ENCODE measurements around the gene PPP1R7. TPM values are rescaled to one million over a fixed set of nuclear protein-coding genes. Genes with fewer than 3 reads are reported as not detected.

PPP1R7 gene
- total RNA-seq, 1 experiment from 2014 or later: 45.4 TPM

DNA sequence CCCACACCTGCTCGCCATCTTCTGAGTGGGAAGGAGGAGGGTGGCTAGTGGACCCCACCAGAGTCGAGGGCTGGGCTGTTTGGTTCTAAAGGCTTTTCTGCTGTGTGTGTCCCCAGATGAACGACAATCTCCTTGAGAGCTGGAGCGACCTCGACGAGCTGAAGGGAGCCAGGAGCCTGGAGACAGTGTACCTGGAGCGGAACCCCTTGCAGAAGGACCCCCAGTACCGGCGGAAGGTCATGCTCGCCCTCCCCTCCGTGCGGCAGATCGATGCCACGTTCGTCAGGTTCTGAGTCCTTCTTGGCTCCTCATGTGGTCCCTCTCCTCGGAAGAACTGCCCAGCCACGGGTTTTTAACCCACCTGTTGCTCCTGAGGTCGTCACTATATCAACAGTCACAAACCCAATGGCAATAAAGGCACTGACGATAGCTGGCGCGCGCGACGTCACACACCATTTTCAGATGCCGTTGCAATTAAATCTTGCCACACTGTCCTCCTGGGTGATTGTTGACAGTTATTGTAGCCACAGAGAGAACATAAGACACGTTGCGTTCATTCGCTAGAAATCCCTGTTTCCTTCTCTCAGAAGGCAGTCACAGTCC, 32.4 kb downstream of the PPP1R7 start:
- H3K9me3 ChIP-seq (ENCODE audit: control insufficient read depth in 1 of 2, insufficient read depth in 1 of 2, low read depth in 1 of 2, low read length in 2 of 2): no peaks in the 10 kb centered on the region
- no TSS peak for BruUV-seq (replicated peaks)
- H3K36me3 ChIP-seq (ENCODE audit: control insufficient read depth in 1 of 2, insufficient read depth in 2 of 2, low read length in 2 of 2): no peaks in the 10 kb centered on the region
- intact Hi-C loops (cut with micrococcal nuclease): no loop called here
- H3K9me2 ChIP-seq (ENCODE audit: insufficient read depth): no peaks in the 10 kb centered on the region
- ChIA-PET RAD21 (ENCODE audit: low non-redundant PET in 1 of 2, low total read pairs in 2 of 2, uncharacterized antibody in 2 of 2, unreplicated experiment in 2 of 2) (no interaction called here), CTCF (no interaction called here), POLR2A (no interaction called here)
- no peak overlapping the region for H3K27ac ChIP-seq (ENCODE audit: low read depth, low read length)
- H3K79me2 ChIP-seq (ENCODE audit: insufficient read depth, low read length): no peaks in the 10 kb centered on the region
- no peak overlapping the region for H2AFZ ChIP-seq (ENCODE audit: low read depth, low read length, poor library complexity, severe bottlenecking)
- DNase-seq (ENCODE audit: low read depth, low spot score) (no peak), ATAC-seq (no peak)
- no peaks in the 10 kb centered on the region for H3K27me3 ChIP-seq (ENCODE audit: insufficient read depth, low read length)
- H4K20me1 ChIP-seq (ENCODE audit: insufficient read depth): no peaks in the 10 kb centered on the region
- TF ChIP-seq RAD21 (IDR thresholded peaks at IDR 0.05; ENCODE audit: low read depth): no peak
- H3K4me1 ChIP-seq (ENCODE audit: control insufficient read depth in 1 of 2, insufficient read depth in 2 of 2, low read length in 2 of 2): no peaks in the 10 kb centered on the region
- H3K4me2 ChIP-seq (ENCODE audit: low read length): no peak overlapping the region
- no peak overlapping the region for H3K4me3 ChIP-seq (replicated peaks in 1 of 2; ENCODE audit: low read depth in 1 of 2, low read length in 2 of 2)
- H3K9ac ChIP-seq (ENCODE audit: low read length): no peak overlapping the region

- H3K4me1 ChIP-seq (ENCODE audit: control insufficient read depth in 1 of 2, insufficient read depth in 2 of 2, low read length in 2 of 2): no peaks in the 10 kb centered on the region
- intact Hi-C loops (cut with micrococcal nuclease): no loop called here
- H3K4me3 ChIP-seq (replicated peaks in 1 of 2; ENCODE audit: low read depth in 1 of 2, low read length in 2 of 2): no peak overlapping the region
- POLR2A ChIA-PET: no interaction called here
- H3K79me2 ChIP-seq (ENCODE audit: insufficient read depth, low read length): no peaks in the 10 kb centered on the region
- H3K27ac ChIP-seq (ENCODE audit: low read depth, low read length): no peak overlapping the region
- DNase-seq (ENCODE audit: low read depth, low spot score) (no peak), ATAC-seq (no peak)
- H2AFZ ChIP-seq (ENCODE audit: low read depth, low read length, poor library complexity, severe bottlenecking): no peak overlapping the region
- no peaks in the 10 kb centered on the region for H4K20me1 ChIP-seq (ENCODE audit: insufficient read depth)
- BruUV-seq (replicated peaks): no TSS peak
- TF ChIP-seq YY1 (IDR thresholded peaks at IDR 0.05; ENCODE audit: extremely low read depth, insufficient replicate concordance, low read depth, low read length): no peak
- TF ChIP-seq FOSL1 (IDR thresholded peaks at IDR 0.05; ENCODE audit: low read depth): no peak
- no peak for TF ChIP-seq POLR2AphosphoS5 (IDR thresholded peaks at IDR 0.05; ENCODE audit: low read depth, low read length)
- TF ChIP-seq, protein P1, sequence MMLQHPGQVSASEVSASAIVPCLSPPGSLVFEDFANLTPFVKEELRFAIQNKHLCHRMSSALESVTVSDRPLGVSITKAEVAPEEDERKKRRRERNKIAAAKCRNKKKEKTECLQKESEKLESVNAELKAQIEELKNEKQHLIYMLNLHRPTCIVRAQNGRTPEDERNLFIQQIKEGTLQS (IDR thresholded peaks at IDR 0.05): no peak
- TF ChIP-seq EZH2 (IDR thresholded peaks at IDR 0.05): no peak
- TF ChIP-seq MAX (IDR thresholded peaks at IDR 0.05): no peak
- TF ChIP-seq ZNF274 (IDR thresholded peaks at IDR 0.05; ENCODE audit: low read depth, low read length): no peak
- no peak overlapping the region for H3K9ac ChIP-seq (ENCODE audit: low read length)
- no peaks in the 10 kb centered on the region for H3K9me3 ChIP-seq (ENCODE audit: control insufficient read depth in 1 of 2, insufficient read depth in 1 of 2, low read depth in 1 of 2, low read length in 2 of 2)
- H3K9me2 ChIP-seq (ENCODE audit: insufficient read depth): no peaks in the 10 kb centered on the region
- no peak overlapping the region for H3K4me2 ChIP-seq (ENCODE audit: low read length)
- no peaks in the 10 kb centered on the region for H3K27me3 ChIP-seq (ENCODE audit: insufficient read depth, low read length)
- RAD21 ChIA-PET (ENCODE audit: low non-redundant PET in 1 of 2, low total read pairs in 2 of 2, uncharacterized antibody in 2 of 2, unreplicated experiment in 2 of 2): no interaction called here
- no peaks in the 10 kb centered on the region for H3K36me3 ChIP-seq (ENCODE audit: control insufficient read depth in 1 of 2, insufficient read depth in 2 of 2, low read length in 2 of 2)
- CTCF ChIA-PET: no interaction called here
Measured at GRCh38 chr2:241183221-241183620, 33.0 kb downstream of the PPP1R7 start.

Measured in HCT116 (cell line).